Ramos (cell line): ENCODE data around the gene ATF3.

Experiments used
- in situ Hi-C: fragments of 300-500 bp; cut with MboI; formaldehyde crosslinking; loops from one replicate; pipeline ENCODE4 v1.14.3; 2022; ENCODE audit warnings: low sequenced_read_pairs; ENCODE audit not compliant: unreplicated experiment

Gene ATF3

DNA sequence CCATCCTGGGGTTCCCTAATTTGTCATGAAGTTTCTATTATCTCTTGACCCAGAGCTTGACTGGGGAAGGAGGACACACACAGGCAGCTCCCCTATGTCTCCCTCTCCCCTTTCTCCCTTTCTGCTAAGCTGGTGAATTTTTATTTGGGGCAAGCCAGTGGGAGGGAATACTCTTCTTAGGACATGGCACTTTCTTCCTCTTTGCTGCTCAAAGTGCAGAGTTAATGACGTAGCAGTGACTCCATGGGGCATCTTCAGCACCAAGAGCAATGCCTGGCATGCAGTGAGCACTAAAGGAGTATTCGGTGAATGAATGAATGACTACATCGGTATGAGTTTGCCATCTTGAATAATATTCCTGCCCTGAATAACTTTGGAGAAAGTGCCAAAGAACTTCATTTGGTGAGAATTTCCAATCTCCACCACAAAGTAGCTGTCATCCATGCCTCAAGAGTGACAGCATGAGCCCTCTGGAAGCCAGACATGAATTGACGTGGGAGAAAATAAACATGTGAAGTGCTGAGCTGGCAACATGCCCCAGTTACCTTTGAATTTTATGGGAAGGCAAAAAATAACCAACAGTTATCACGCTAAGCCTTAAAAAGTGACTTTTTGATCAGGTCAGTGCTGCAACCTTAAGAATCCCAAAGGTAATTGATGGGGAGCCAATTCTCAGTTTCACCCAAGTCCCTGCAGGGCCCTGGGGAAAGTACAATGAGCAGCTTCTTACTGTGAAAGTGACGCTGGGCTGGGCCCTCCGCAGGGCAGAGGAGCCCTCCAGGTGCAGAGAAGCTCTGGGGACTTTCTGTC lies 22.1 kb upstream of the ATF3 start:
- in situ Hi-C loops, result no loop called here

- in situ Hi-C loops, result no loop called here
Observed at GRCh38 chr1:212587016-212587887, 21.3 kb upstream of the ATF3 start.

GRCh38 chr1:212587888-212588510 lies 20.6 kb upstream of the ATF3 start:
- in situ Hi-C loops, result no loop called here

- in situ Hi-C loops, result no loop called here
Observed at GRCh38 chr1:212589446-212589845, 19.1 kb upstream of the ATF3 start.

GRCh38 chr1:212591922-212592321 lies 16.6 kb upstream of the ATF3 start:
- in situ Hi-C loops, result no loop called here

GRCh38 chr1:212593821-212594251 lies 14.7 kb upstream of the ATF3 start:
- in situ Hi-C loops, result no loop called here

DNA sequence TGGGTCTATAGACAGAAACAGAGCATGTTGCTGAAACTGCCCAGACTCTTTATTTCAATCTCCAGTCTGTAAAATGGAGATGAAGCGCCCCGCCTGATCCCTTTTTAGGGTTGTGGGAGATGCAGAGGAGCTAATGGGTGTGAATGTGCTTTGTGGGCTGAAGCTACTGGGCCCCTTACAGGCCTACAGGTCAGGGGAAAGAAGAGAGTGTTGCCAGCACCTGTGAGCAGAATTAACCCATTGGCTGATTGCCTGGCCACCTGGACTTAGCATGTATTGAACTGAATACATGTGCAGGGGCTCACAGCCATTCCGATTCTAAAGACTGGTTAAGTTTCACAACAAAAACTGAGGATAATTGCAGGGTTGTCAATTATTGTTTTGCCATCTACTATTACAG lies 13.9 kb upstream of the ATF3 start:
- in situ Hi-C loops, result no loop called here

DNA sequence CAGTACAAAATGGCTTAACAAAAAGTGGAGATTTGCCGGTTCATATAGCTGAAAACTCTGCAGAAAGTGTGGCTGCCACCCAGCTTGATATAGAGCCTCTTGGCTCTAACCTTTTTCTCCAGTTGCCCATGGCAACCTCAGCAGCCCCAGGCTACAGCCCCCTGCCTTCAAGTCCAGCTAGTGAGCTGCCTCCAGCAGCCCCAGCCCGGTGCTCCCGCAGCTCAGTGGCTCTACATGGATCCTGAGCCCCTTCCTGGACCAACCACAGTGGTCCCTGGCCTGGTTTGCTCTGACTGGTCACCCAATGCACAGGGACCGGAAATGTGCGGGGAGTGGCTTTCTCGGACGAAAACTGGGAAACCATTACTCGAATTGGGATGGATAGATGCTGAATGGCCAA lies 13.3 kb upstream of the ATF3 start:
- in situ Hi-C loops, result no loop called here

DNA sequence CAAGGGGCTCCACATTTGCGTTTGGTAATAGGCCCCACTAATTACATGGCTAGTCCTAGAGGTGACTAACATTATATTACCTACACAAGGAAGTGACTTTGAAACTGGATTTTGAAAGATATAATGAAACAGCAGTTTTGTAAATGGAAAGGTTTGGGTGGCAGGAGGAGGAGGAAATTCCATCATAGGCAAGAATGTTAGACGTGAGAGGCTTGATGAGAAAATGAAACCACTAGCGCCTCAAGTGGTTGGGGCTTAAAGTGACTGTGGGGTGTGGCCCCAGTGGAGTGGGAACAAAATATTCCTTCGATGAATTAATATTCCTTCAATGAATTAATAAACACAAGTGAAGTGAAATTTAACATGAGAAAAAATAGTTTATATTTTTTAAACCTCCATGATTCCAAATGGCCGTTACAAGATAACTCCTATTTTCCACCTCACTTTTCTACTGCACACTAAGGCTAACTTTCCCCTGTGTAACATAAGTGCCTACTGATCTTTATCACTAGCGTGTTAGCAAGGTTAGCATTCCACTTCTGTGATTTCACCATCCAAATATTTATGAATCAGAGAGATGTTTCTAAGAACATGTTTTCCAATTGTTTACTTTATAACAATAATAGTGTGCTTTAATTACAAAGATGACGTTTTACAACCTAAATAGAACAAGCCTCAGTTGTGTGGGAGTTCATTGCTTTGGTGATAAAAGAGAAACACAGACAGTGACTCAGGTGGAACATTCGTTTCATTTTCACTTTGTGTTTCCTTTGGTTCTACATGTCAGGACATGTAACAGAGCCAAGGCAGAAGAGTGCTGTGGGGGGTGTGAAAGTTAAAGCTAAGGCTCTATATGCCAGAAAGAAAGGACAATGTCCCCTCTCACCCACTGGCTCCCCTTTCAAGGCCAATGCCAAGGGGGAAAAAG lies 12.5 kb upstream of the ATF3 start:
- in situ Hi-C loops, result no loop called here

GRCh38 chr1:212596798-212597197 lies 11.8 kb upstream of the ATF3 start:
- in situ Hi-C loops, result no loop called here

GRCh38 chr1:212597487-212597886 lies 11.1 kb upstream of the ATF3 start:
- in situ Hi-C loops, result no loop called here

DNA sequence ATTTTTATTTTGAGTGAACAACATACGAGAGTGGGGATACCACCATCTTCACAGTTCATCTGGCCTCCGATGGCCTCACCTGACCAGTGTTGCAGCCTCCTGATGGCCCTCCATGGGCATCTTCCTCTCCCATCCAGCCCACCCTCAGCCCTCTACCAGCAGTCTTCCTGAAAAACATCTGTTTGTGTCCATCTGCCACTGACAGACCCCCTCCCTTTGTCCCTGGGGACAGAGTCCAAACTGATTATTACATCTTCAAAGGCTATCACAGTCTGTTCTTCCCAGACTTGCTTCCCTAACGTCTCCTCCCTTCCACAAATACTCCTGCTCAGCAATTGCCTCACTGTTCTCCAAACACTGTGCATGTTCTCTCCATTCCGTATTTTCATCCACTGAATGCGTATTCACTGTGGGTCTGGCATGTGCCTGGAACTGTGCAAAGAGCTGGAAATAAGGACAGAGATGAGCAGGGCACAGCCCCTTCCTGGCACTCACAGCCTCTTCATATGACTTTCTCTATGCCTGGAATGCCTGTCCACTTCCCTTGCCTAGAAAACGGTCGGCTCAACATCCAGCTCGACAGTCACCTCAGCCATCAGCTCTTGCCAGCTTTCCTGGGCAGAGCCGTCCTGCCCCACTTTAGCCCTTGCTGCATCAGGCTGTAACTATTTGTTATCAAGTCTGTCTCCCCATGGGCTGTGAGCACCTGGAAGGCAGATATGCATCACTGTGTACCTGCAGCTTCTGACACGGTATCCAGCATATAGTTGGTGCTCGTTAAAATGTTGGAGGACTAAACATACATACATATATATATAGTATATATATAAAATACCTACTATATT lies 8.3 kb upstream of the ATF3 start:
- in situ Hi-C loops, result no loop called here

- in situ Hi-C loops, result no loop called here
Observed at GRCh38 chr1:212600980-212601379, 7.6 kb upstream of the ATF3 start.

GRCh38 chr1:212601524-212601923 lies 7.0 kb upstream of the ATF3 start:
- in situ Hi-C loops, result no loop called here

- in situ Hi-C loops, result no loop called here
Observed at GRCh38 chr1:212605441-212606394, 2.8 kb upstream of the ATF3 start.

- in situ Hi-C loops, result no loop called here
Observed at GRCh38 chr1:212606395-212607205, 2.0 kb upstream of the ATF3 start.
